HG03571 (cell line): ENCODE data around the gene INPP4A.
"Not testable (repeated sequence)": the region's sequence is repeated elsewhere in the genome, so short reads cannot be mapped to it uniquely, and the experiment has no call there.

Experiments used
- ATAC-seq: cut with Tn5 transposase; IDR thresholded peaks from one replicate; pipeline ENCODE4 v1.9.1; 2021; ENCODE audit not compliant: unreplicated experiment

The INPP4A gene

DNA sequence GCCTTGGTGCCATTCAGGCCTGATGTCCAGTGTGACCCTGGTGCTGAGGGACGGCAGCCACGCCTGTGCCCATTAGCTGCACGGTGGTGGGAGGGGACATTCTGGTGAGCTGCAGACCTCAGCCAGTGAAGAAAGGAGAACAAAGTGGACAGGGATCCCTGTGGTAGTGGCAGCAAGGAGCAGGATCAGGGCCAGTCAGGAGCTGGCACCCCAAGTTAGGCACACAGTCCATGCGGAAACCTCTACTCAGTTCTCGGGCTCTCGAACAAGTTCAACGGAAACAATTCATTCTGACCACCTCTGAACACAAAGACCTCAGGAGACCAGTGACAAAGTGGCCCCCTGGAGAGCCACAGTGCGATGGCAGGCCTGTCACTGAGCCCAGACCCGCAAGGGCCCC lies 133.6 kb downstream of the INPP4A start:
- no peak for ATAC-seq

DNA sequence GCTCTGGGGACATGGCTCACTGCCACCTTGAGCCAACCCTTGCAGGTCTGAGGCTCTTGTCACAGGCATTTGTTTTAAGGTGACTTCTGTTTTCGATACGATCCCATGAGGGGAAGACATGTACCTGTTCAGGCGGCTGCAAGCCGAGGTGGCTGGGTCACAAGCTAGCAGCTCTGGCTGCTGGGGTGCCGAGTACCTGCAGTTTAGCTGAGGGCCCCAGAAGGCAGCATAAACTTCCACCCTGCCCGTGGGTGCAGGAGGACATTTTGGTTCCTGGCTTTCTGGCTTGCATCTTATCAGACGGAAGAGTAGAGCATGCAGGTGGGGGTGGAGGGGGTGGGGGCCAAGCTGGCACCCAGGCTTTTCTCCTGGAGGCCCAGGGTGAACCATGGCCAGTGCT lies 135.3 kb downstream of the INPP4A start:
- ATAC-seq = no peak

GRCh38 chr2:98580656-98581284 lies 136.1 kb downstream of the INPP4A start:
- no peak for ATAC-seq

GRCh38 chr2:98582523-98582922 lies 137.9 kb downstream of the INPP4A start:
- no peak for ATAC-seq

GRCh38 chr2:98583276-98583675 lies 138.6 kb downstream of the INPP4A start:
- no peak for ATAC-seq

GRCh38 chr2:98583816-98584618 lies 139.4 kb downstream of the INPP4A start:
- ATAC-seq = no peak

- ATAC-seq = no peak
Observed at GRCh38 chr2:98585386-98585785, 140.7 kb downstream of the INPP4A start.

DNA sequence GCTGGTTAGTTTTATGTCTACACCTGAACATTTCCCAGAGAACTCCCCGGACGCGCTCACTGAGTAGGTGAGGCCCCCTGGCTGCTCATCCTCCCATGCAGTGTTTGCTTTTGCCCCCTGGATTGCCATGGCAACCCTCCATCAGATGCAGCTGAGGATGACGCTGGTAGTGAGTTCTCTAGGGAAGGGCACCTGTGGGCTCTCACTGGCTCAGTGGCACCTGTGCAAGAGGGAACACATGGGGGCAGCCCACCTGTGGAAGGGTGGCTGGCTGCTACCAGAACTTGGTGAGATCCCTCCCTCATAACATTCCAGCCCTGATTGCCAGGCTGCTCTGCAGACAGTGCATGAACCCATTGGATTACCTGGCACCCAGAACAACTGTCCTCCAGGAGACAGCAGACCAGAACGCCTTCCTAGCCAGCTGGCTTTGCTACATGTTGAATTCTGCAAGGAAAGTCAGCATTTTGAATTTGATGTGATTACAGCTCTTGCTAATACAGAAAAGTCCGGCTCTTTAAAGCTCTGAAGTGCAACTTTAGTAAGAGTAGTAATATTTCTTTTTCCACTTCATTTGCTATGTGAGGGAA lies 142.0 kb downstream of the INPP4A start:
- no peak for ATAC-seq

DNA sequence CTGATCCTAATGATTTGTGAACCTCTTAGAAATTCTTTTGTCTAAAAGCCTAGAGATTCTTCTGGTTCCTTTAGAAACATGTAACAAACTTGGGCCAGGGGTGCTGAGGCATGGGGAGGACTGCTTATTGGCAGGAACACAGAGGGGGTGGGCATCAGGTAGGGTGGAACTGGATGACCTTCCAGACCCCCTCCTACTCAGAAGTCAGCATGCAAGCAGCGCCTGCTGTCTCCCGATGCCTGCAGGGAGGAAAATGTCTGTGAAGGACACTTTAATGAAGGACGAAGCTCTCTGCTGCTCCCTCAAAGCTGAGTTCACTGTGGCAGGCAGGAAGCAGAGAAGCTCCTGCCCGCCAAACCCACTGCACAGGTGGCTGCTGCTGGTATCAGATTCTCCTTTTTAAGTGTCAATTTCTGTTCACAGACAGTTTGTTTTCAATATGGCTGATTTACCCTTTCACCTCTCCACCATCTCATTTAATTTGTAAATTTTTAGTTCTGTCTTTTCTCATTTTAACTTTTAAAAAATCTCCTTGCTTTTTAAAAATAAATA lies 144.3 kb downstream of the INPP4A start:
- ATAC-seq = no peak

- no peak for ATAC-seq
Observed at GRCh38 chr2:98589489-98589888, 144.8 kb downstream of the INPP4A start.

- no peak for ATAC-seq
Observed at GRCh38 chr2:98592565-98592964, 147.9 kb downstream of the INPP4A start.

DNA sequence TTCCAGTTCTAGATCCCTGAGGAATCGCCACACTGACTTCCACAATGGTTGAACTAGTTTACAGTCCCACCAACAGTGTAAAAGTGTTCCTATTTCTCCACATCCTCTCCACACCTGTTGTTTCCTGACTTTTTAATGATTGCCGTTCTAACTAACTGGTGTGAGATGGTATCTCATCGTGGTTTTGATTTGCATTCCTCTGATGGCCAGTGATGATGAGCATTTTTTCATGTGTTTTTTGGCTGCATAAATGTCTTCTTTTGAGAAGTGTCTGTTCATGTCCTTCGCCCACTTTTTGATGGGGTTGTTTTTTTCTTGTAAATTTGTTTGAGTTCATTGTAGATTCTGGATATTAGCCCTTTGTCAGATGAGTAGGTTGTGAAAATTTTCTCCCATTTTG lies 150.0 kb downstream of the INPP4A start:
- ATAC-seq = not testable (repeated sequence)

GRCh38 chr2:98598781-98599428 lies 154.2 kb downstream of the INPP4A start:
- no peak for ATAC-seq

DNA sequence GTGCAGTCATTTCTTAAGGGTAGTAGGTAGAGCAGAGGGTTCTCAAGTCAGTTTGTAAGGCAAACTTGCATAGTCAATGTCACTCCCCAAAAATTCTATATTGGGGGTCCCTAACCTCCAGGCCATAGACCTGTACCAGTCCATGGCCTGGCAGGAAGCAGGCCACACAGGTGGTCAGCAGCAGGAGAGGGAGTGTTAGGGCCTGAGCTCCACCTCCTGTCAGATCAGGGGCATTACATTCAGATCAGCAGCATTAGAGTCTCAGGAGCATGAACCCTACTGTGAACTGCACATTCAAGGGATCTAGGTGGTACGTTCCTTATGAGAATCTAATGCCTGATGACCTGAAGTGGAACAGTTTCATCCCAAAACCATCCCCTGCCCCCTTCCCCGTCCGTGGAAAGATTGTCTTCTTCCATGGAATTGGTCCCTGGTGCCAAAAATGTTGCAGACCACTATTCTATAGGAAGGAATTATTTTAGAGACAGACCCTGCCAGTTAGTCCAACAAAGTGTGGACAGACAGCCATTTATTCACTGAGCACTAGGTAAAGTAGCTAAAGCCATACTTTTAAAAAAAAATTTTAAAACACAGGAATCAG lies 157.0 kb downstream of the INPP4A start:
- peak; percentile 68 for ATAC-seq

- no peak for ATAC-seq
Observed at GRCh38 chr2:98604547-98604946, 159.9 kb downstream of the INPP4A start.

DNA sequence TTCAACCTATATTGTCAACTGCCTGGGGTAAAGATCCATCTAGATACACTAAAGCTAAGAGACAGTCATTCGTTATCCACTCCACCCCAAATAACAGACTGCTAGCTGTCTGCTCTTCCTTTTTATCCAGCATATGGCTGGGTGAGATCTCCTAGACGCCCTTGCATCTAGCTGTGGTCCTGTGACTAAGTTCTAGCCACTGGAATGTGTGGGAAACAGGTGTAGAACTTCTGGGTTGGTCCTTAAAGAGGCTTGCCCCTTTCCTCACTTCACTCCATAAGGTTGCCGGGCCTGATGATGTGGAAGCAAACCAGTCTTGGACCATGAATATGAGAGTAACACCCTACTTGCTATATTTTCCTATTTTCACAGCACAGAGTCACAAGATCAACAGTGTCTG lies 160.4 kb downstream of the INPP4A start:
- no peak for ATAC-seq

DNA sequence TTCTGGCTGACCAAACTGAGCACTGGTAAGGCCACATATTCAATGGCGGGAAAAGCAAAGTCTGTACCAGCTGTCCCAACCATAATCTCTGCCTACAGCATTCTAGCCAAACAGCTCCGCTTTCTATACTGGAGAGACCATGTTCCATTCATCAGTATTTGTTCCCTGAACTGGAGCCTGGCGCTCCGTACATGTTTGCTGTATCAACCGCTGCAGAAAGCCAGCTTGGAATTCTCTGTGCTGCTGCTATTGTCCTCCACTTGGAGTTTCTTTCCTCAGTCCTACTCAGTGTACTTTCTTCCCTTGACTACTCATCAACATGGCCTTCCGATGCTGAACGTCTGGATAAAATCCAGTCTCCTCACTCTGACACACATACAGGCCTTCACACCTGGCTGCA lies 161.8 kb downstream of the INPP4A start:
- ATAC-seq = no peak

GRCh38 chr2:98607104-98607503 lies 162.4 kb downstream of the INPP4A start:
- no peak for ATAC-seq

DNA sequence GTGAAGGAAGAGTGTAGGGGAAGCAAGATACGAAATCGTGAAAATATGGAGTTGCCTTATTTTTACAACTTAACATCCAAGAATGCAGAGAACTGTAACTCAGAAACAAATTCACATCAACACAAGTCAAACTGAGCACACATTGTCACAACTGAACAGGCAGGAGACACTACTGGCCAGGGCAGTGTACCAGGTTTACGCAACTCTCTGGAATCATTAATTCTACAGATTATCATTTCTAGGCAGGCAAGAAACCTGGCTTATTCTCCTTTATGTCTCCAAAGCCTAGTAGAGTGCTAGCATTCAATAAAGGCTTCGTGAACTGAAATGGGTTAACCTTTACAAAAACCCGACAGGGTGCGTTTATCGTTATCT lies 163.1 kb downstream of the INPP4A start:
- no peak for ATAC-seq

GRCh38 chr2:98608116-98608961 lies 163.7 kb downstream of the INPP4A start, which contains the start of the genes COA5 and UNC50:
Gene COA5, minus strand, starts transcription at chr2:98608512. Its CDS starts 107 bp downstream, at chr2:98608405.
Gene UNC50, plus strand, starts transcription at chr2:98608589. Its CDS starts 1,171 bp downstream, at chr2:98609760.
- peak; percentile 85 for ATAC-seq
